Spleen (tissue), 11 donors: Measurements from ENCODE around the gene HSD17B14. TPM values are rescaled to one million over a fixed set of nuclear protein-coding genes. Genes with fewer than 3 reads are reported as not detected.

Experiments
- DNase-seq: peaks from one replicate; pipeline ENCODE4 v3.0.0-alpha.2; 2020
- H3K27ac ChIP-seq, 8 donors: fragments of 200-600 bp; sonication (generic) in 7 of 8; 1 replicate in 4 of 8; 2 replicates in 4 of 8; pipeline versions ENCODE4 v1.5.0 to v1.8.0; 2016 to 2021; ENCODE audit warnings: inconsistent platforms in 4 of 8, mild to moderate bottlenecking in 4 of 8, moderate library complexity in 1 of 8
- H3K27me3 ChIP-seq, 7 donors: fragments of 200-600 bp; sonication (generic) in 6 of 7; replicated peaks in 1 of 7; 1 replicate in 4 of 7; 2 replicates in 3 of 7; pipeline versions ENCODE4 v1.5.0 to v1.8.0; 2016 to 2021; ENCODE audit warnings: inconsistent platforms in 3 of 7, mild to moderate bottlenecking in 1 of 7
- H3K36me3 ChIP-seq, 6 donors: fragments of 200-600 bp; sonication (generic) in 5 of 6; 1 replicate in 4 of 6; 2 replicates in 2 of 6; pipeline versions ENCODE4 v1.5.0 to v1.8.0; 2016 to 2021; ENCODE audit warnings: inconsistent platforms in 2 of 6
- H3K4me1 ChIP-seq, 6 donors: fragments of 200-600 bp; sonication (generic) in 5 of 6; 1 replicate in 3 of 6; 2 replicates in 3 of 6; pipeline versions ENCODE4 v1.5.0 to v1.8.0; 2016 to 2021; ENCODE audit warnings: inconsistent platforms in 3 of 6
- H3K4me3 ChIP-seq, 8 donors: fragments of 200-600 bp; sonication (generic) in 7 of 8; 1 replicate in 4 of 8; 2 replicates in 4 of 8; pipeline versions ENCODE4 v1.5.0 to v1.8.0; 2016 to 2021; ENCODE audit warnings: inconsistent platforms in 4 of 8, mild to moderate bottlenecking in 4 of 8, moderate library complexity in 2 of 8
- H3K9me3 ChIP-seq, 8 donors: fragments of 200-600 bp; sonication (generic) in 7 of 8; 1 replicate in 4 of 8; 2 replicates in 4 of 8; pipeline versions ENCODE4 v1.5.0 to v1.8.0; 2016 to 2021; ENCODE audit warnings: inconsistent platforms in 4 of 8
- CTCF ChIP-seq, 11 experiments: fragments of 200-600 bp in 7 of 11; fragments of 450-650 bp in 4 of 11; sonication (generic) in 4 of 11; IDR thresholded peaks in 8 of 11; conservative IDR thresholded peaks in 3 of 11; 1 replicate in 7 of 11; 2 replicates in 4 of 11; pipeline versions ENCODE4 v1.4.0 to v1.8.0; 2016 to 2021; ENCODE audit warnings: antibody characterized with exemption in 11 of 11, inconsistent platforms in 4 of 11, mild to moderate bottlenecking in 1 of 11
- POLR2A ChIP-seq, 3 donors: fragments of 450-650 bp; IDR thresholded peaks; one replicate each; pipeline ENCODE4 v1.5.1; 2017; ENCODE audit warnings: antibody characterized with exemption in 3 of 3, mild to moderate bottlenecking in 1 of 3
- POLR2AphosphoS5 ChIP-seq, 3 donors: sonication (generic); formaldehyde crosslinking; IDR thresholded peaks; one replicate each; pipeline ENCODE4 v1.5.1; 2017; ENCODE audit warnings: antibody characterized with exemption in 3 of 3
- whole genome bisulfite sequencing, 5 donors: extraction: QIAGEN DNeasy Blood & Tissue Kit in 3 of 5; methylation state at CpG; one replicate each; pipeline versions ENCODE4 v1.1.5 to v1.1.7; 2013 to 2018; 5-methylcytosine and 5-hydroxymethylcytosine counted together
- intact Hi-C: fragments of 100-400 bp; cut with DNase I; formaldehyde crosslinking; loops from one replicate; pipeline ENCODE4 v1.15.0; 2023; ENCODE audit warnings: low total_unique reads
- polyA plus RNA-seq, 3 donors: library from polyadenylated mRNA; stranded (reverse); fragments of 200-250 nt; gene quantifications; one replicate each; pipeline ENCODE4 v1.2.1, GENCODE V29; 2013
- total RNA-seq, 7 donors: library from RNA; depleted of rRNA in 3 of 7; stranded (reverse); fragments of >200 nt in 3 of 7; fragmentation: NEBNext Ultra II Directional in 4 of 7; extraction: Animal tissue kit (Norgen Biotek cat#: 25700) in 4 of 7; gene quantifications; one replicate each; pipeline versions ENCODE4 v1.1.0 to v1.2.1, GENCODE V29; 2016 to 2021
- donor health status: healthy with polysubstance abuse.
- donor health status: DM: no; HTN: no; CAD: no; lungs with moderate emphysema.
- donor health status: DM: no; HTN: no; CAD: no.
- donor health status: Bipolar disorder and iron deficiency.
- donor health status: healthy.
- donor health status: DM: no; HTN: no; CAD: no.
- donor health status: DM: yes; HTN: yes; CAD: no.

HSD17B14 gene
- total and polyA plus RNA-seq, 10 donors = 2.4 to 16.5 (median 10.6) TPM

DNA sequence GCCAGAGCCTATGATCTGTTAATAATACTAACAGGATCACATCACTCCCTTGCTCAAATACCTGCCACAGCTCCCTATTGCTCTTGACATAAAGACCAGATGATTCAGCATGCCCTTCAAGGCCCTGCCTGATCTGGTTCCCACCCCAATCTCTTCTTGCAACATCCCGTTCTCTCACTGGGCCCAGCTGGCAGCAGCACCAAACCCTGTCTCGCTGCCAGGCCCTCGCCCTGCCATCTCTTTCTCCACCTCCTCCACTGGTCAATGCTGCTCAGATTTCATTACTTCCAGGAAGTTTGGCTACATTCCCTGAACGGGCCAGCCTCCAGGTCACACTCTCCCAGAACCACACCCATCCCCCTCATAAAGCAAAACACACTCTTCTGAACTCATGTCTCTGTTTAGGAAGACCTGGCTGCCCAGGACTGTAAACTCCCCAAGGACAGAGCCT is 16.9 kb downstream of the HSD17B14 start:
- H3K27me3 ChIP-seq = no peaks in the 10 kb centered on the region
- no peaks in the 10 kb centered on the region for H3K36me3 ChIP-seq
- DNase-seq = no peak
- H3K4me1 ChIP-seq = peaks cover 0 to 12% (median 6%) of the 10 kb centered on the region in 6 donors
- H3K9me3 ChIP-seq = no peaks in the 10 kb centered on the region
- TF ChIP-seq POLR2A (IDR thresholded peaks at IDR 0.05) (no peak), POLR2AphosphoS5 (IDR thresholded peaks at IDR 0.05) (peak in 2 of 3 donors; percentile 64 to 68)
- no peak overlapping the region for H3K4me3 ChIP-seq
- intact Hi-C loops = no loop called here
- peak overlapping the region in 6 of 8 donors; percentile 43 to 70 (median 57) for H3K27ac ChIP-seq
- WGBS, 5 donors = 46 to 71% (median 52%) methylated on average over 4 of the region's 4 CpGs

DNA sequence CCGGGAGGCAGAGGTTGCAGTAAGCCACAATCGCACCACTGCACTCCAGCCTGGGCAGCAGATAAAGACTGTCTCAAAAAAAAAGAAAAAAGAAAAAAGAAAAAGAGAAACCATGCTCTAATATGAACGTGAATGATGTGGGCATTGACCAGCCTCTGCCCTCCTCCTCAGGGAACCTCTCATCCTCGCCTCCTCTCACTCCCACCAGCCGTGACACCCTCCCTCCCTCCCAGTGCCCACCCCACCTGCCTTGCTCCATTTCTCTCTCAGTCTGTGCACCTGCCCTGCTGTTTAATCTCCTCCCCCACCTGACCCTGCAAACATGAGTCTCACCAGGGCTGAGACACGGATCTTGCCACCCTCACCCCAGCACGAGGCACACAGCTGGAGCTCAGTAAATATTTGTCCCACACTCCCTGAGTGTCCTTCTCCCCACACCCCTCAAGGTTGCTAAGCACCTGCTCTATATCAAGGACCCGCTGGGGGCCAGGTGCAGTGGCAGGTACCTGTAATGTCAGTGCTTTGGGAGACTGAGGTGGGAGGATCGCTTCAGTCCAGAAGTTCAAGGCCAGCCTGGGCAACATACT is 18.0 kb downstream of the HSD17B14 start:
- peak overlapping the region in 4 of 8 donors; percentile 43 to 70 (median 58) for H3K27ac ChIP-seq
- DNase-seq = no peak
- no peak for TF ChIP-seq CTCF (IDR thresholded peaks at IDR 0.05 in 8 of 11, conservative IDR thresholded peaks at IDR 0.05 in 3 of 11)
- TF ChIP-seq POLR2AphosphoS5 (IDR thresholded peaks at IDR 0.05) = no peak
- no peak for TF ChIP-seq POLR2A (IDR thresholded peaks at IDR 0.05)

GRCh38 chr19:48817585-48818124 is 18.6 kb downstream of the HSD17B14 start:
- no peaks in the 10 kb centered on the region for H3K27me3 ChIP-seq
- peaks cover 0 to 15% (median 6%) of the 10 kb centered on the region in 6 donors for H3K4me1 ChIP-seq
- H3K4me3 ChIP-seq = no peak overlapping the region
- TF ChIP-seq CTCF (IDR thresholded peaks at IDR 0.05 in 8 of 11, conservative IDR thresholded peaks at IDR 0.05 in 3 of 11) (no peak), POLR2AphosphoS5 (IDR thresholded peaks at IDR 0.05) (no peak), POLR2A (IDR thresholded peaks at IDR 0.05) (no peak)
- WGBS, 5 donors = 89 to 95% (median 92%) methylated on average over 5 of the region's 5 CpGs
- no peaks in the 10 kb centered on the region for H3K9me3 ChIP-seq
- no peak overlapping the region for H3K27ac ChIP-seq
- no peak for DNase-seq
- intact Hi-C loops = no loop called here
- H3K36me3 ChIP-seq = no peaks in the 10 kb centered on the region

More for the DNA sequence above, 18.0 kb downstream of the HSD17B14 start:
- Histone ChIP-seq H3K36me3 (no peaks in the 10 kb centered on the region), H3K9me3 (no peaks in the 10 kb centered on the region), H3K4me3 (no peak overlapping the region), H3K4me1 (peaks cover 0 to 12% (median 6%) of the 10 kb centered on the region in 6 donors), H3K27me3 (no peaks in the 10 kb centered on the region)
- 81 to 91% (median 84%) methylated on average over 9 of the region's 9 CpGs for WGBS, 5 donors
- intact Hi-C loops = no loop called here

DNA sequence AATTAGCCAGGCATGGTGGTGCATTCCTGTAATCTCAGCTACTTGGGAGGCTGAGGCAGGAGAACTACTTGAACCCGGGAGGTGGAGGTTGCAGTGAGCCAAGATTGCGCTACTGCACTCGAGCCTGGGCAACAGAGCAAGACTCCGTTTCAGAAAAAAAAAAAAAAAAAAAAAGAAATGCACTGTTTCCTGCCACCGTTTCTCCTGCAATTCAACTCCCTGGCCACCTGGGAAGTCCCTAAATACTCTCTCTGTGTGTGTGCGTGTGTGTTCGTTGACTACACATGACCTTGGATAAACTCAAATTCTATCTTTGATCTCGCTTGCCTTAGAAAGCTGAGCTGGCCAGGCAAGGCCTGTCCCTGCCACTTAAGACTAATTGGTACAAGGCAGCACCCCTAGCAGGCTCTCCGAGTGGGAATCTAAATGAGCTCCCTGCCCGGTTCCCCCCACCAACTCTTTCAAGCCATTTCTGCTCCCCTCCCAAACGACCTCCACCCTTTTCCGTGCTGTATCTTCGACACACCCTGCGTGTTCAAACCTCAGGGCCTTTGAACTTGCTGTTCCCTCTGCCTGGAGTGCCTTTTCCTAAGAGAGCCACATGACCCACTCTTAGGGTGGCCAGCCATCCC is 20.3 kb downstream of the HSD17B14 start:
- Histone ChIP-seq H3K27me3 (peaks cover 0 to 8% (median 0%) of the 10 kb centered on the region in 7 donors), H3K36me3 (no peaks in the 10 kb centered on the region), H3K9me3 (no peaks in the 10 kb centered on the region), H3K4me3 (no peak overlapping the region), H3K27ac (peak overlapping the region in 3 of 8 donors; percentile 9 to 42 (median 35)), H3K4me1 (peaks cover 6 to 32% (median 21%) of the 10 kb centered on the region in 6 donors)
- intact Hi-C loops = no loop called here
- no peak for TF ChIP-seq POLR2AphosphoS5 (IDR thresholded peaks at IDR 0.05)
- no peak for TF ChIP-seq POLR2A (IDR thresholded peaks at IDR 0.05)
- no peak for TF ChIP-seq CTCF (IDR thresholded peaks at IDR 0.05 in 8 of 11, conservative IDR thresholded peaks at IDR 0.05 in 3 of 11)
- WGBS, 5 donors = 51 to 63% (median 52%) methylated on average over 14 of the region's 14 CpGs
- DNase-seq = no peak
